GM18526 (cell line): Measurements from ENCODE around the gene UBE2D2.

Experiments used
- POLR2A ChIP-seq: IDR thresholded peaks from 3 replicates; pipeline ENCODE4 v1.6.1; 2011; ENCODE audit not compliant: insufficient read length; ENCODE audit errors: extremely low read depth

The UBE2D2 gene

DNA sequence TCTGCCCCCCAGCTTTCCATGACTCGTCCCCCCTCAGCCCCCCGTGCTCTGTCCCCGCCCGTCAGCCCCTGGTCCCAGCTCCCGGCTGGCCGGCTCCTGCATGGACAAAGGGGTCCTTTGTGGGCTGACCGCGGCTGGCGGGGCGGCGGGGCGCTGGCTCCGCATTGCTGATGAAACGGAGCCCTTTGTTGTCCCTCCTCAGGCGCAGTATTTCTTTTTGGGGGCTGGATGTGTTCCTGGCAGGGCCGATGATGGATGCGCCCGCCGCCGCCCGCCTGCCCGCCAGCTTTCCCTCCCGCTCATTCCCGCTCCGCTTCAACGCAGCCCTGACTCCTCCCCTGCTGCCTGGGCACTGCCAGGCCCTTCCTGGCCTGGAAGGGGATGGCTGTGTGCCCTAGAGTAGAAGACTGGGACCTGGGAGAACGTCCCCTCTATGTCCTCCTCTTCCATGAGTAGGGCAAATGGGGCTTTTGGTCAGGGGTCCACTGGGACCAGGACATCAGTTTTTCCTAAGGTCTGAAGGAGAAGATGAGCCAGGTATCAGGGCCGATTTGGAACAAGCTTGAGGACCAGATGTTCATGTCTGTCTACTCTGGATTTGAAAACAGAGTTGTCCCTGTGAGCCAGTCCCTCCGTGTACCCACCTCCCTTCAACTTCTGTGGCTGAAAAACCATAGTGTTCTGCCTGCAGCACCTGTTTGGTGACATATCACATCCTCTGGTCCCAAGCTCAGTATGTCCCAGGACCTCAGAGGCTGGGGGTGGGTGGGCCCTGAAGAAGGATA, 116.0 kb downstream of the UBE2D2 start:
- TF ChIP-seq POLR2A = no peak
